Measurements from ENCODE around the gene RNASE12. TPM values are rescaled to one million over a fixed set of nuclear protein-coding genes. Genes with fewer than 3 reads are reported as not detected.
"Not testable (repeated sequence)": the region's sequence is repeated elsewhere in the genome, so short reads cannot be mapped to it uniquely, and the experiment has no call there.

The RNASE12 gene, protein sequence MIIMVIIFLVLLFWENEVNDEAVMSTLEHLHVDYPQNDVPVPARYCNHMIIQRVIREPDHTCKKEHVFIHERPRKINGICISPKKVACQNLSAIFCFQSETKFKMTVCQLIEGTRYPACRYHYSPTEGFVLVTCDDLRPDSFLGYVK
- total RNA-seq = not detected in 2 replicates
- not detected for polyA plus RNA-seq (2012)

DNA sequence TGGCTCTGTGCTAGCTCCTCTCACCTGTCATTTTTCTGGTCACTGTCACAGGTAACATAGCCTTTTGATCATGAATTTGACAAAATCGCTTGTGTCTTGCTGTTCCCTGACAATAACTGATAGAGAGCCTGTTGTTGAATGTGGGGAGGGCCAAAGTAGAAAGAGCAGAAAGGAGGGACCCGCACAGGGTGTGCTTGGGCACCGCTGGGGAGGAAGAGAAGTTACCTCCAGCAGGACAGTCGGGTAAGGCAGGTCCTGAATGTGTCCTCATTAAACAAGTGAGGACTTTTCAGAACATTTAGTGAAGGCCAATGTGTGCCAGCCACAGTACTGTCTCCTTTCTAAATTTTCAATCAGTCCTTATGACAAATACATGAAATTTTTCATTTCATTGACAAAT, at the start of gene RNASE12:
Gene RNASE12, minus strand, starts transcription at position 142 of the 400 bp plus-strand sequence. CDS start 653 bp downstream, outside the sequence.
- DNase-seq (ENCODE audit: low read depth) = no peak

DNA sequence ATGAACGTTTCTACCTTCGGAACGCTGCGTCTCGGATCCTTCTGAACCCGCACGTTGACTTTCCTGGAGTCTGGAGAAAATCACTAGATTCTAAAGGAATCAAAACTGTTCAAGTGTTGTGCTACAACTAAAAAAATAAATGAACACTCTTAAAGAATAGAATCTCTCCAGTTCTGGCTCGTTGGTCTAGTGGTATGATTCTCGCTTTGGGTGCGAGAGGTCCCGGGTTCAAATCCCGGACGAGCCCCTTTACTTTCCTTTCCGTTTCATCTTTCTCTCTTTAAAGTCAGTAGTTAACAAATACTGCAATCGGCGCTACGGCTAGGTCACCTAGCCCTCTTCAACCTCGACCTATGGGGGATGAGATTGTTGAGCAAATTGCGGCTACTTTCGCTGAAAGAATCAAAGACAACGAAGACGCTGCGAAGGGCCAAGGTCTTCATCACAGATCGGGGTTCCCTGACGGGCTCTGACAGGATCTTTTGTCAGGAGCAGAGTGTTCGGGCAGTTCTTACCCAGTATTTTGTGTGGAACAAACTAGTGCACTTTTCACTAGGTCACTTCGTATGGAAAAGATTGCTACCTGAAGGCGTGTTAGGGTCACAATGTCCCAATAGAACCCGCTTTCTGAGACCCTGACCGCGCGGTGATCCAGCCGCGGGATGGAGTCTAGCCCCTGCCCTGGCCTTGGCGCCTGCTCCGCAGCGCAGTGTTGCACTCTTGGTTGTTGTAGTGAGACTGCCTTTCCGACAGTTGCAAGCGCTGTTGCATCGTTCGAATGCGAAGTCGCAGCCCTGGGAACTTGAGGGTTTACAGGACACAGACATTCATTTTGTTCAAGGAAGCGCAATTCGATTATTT, 41.9 kb upstream of the RNASE12 start:
- DNase-seq (ENCODE audit: low read depth) = peak; percentile 57

DNA sequence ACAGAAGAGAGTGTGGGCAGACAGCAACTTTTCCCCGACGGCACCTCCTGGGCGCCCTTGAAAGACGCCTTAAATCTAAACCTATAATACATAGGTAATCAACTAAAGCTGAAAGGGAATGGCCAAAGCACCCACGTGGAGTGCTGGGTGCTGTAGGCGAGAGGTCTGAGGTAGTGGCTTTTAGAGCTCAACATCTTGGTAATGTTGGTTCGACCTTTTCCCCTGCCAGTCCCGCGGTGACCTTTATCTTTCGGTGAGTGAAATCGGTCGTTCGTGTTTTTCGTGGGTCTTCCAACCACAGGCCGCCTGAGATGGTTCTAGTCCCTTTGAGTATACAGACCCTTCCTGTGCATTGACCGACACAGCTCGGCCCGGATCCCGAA, 41.3 kb upstream of the RNASE12 start:
- no peak for DNase-seq (ENCODE audit: low read depth)

DNA sequence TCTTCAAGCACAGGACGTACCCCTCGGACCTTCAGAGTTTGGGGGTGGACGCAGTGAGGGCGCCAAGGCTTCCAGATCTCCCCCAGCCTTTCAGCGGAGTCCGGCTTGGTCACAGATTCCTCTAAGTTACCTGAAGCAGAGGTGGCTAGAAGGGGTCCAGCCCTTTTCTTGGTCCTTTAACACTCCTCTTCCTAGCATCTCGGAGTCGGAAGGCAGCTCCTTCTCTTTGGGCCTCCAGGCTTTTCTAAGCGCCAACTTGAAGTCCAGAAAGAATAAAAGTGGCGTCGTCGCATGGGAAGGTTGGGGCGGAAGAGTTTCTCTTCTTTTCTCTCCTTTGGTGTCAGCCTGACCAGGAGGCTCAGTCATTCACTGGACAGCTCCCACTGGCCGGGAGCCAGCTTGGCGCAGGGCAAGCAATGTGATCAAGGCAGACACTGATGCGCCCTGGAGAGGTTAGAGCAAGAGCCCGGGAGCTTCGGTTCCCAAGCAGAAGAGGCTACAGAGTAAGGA, 40.8 kb upstream of the RNASE12 start:
- DNase-seq (ENCODE audit: low read depth) = peak; percentile 75

DNA sequence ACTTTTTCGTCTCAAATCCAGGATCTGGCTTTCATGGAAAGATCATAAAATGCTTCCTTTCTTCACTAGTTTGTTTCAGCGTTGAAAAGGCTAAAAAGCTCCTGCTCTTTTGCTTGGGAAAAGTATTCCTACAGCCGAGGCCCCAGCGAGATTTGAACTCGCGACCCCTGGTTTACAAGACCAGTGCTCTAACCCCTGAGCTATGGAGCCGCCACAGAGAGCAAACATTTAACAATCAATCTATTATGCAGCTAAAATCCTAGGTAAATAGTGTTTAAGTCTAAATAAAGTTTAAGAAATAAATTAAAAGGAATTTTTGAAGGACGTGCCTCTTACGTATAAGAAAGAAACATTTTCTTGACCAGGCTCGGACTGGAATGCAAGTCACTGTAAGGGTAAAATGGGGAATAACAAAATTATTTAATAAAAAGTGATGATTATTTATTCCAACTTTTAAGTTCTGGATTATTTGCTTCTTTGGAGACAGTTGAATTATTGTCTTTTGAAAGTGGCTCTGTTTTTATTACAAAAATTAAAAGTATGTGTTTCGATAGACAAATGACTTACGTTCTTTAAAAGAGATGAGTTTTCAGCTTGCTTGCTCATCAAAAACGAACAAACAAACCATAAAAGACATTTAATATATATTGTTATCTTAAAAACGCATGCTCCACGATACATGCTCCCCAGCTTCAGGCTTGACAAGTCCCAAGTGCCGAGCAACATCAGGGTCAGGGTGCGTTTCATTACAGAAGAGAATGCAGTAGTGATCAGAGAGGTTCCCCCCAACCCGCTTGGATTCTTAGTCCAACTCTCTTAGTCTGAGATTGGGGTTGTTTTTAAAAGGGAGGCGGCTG, 40.1 kb upstream of the RNASE12 start:
- peak; percentile 47 for DNase-seq (ENCODE audit: low read depth)

DNA sequence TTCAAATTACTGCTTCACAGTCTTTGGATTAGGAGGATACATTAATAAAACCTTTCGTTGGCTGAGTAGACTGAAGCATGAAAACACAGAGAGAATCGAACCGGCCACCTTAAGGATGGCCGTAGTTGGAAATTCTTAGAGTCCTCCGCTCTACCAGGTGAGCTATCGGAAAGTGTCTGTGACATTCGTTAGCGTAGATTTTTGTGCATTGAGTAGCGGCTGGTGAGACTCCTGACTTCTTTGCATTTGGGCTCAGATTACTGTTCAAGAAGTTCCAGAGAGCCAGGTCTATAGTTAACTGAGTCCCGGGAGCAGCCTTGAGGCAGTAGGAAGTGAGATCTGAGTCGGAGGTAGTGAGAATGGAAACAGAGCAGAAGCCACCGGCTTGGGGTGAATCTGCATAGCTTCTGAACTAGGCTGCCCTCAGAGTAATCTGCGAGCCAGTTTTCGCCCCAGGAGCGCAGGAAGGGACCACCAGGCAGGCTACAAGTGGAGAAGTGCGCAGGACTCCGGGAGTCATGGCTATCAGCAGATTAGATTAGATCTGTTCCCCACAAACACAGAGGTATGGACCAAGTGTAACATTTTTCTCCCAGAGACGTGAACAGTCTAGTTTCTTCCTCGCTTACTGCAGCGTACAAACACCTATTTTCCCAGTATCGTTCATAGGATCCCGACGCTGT, 39.3 kb upstream of the RNASE12 start:
- DNase-seq (ENCODE audit: low read depth) = peak; percentile 20

DNA sequence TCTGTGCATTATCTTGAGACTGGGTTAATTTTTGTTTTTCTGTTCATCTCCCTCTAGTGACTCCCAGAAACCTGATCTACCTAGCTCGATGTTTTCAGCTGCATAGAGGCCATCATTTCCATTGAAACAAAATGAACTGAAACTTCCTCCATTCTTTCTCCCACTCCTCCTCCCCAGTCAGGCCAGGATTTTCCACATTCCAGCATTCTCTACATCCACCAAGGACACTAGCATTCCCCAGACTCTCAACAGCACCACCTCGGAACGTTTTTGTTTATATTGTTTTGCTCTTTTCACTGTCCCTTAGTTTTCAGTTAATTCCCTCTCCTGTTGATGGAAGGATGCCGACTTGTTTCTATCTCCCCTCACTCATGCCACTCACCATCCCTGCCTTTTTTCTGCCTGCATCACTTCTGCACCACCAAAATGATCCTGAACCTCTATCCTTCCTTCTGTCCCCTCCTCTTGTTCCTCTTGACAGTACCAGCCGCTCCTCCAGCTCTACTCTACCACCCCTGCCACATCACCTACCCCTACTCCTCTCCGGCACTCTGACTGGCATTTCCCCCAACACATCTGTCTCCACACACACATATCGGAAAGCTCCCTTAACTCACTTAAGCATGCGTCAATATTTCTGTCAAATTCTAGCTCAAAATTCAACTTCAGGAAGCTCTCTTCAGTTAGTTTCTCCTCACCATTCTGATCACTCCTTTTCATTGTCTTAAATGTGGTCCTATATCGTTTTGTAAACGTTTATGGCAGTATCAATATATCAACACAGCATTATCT, 37.1 kb upstream of the RNASE12 start:
- no peak for DNase-seq (ENCODE audit: low read depth)

DNA sequence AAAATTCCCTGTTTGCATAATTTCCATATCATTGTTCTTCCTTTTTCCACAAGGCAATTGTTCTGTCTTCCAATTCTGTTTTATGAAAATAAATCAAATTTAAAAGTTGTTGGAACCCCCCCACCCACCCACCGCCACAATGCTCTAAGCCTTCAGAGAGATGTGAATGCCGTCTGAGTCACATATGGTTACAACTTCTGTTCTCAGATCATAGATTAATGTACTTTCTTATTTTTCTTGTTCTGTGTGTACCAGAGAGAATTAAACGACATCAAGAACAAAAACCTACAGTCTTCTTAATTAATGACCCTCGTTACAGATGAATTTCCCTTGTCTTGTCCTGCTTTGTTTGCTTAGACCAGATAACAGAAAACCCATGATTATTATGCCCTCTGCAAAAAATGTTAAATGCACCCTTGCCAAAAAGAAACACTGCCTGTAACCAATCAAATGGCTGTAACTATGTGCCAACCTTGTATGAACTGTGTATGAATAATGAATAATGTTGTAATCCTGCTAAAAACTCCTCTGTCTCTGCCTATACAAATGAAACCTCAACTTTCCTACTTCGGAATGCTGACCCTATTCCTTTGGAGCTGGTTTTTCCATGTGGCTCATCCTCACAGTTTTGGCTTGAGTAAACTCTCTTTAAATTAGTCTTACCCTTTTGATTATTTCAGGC, 36.3 kb upstream of the RNASE12 start:
- DNase-seq (ENCODE audit: low read depth) = no peak

DNA sequence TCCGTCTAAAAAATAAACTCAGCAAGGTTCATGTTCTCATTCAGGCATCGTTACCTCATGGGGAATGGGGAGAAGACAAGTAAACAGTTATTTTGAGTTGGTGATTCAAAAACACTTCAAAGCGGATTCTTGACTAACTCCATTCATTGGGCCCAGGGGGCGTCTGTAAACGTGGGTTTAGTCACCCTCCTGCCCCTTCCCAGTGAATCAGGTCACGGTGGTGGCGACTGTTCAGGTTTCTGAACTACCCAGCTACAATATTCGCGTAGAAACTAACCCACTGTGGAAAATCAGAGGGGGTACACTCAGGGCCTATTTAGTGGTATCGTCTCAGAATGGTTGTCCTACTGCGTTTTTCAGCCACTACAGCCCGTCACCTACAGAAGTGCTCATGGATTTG, 35.1 kb upstream of the RNASE12 start:
- DNase-seq (ENCODE audit: low read depth) = no peak

DNA sequence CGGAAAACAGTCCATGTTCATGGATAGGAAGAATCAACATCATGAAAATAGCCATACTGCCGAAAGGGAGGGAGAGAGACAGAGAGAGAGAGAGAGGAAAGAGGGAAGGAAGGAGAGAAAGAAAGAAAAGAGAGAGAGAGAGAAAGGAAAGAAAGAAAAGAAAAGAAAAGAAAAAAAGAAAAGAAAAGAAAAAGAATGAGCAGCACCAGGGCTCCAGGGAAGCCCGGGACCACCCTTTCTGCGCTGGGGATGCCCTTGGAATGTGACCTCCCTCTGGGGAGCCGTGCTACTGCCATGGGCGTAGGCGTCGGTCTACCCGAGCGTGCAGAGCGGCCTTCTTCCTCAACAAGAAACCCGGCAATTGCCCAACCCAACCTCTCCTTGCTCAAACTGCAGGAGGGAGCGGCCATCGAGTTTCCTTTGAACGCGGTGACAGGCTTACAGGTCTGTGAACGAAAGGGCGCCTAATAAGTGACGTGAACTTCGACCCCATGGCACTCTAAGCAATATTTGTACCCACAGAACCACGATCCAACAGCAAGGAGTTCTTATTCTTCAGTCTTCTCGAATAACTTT, 33.4 kb upstream of the RNASE12 start:
- DNase-seq (ENCODE audit: low read depth) = peak; percentile 38

DNA sequence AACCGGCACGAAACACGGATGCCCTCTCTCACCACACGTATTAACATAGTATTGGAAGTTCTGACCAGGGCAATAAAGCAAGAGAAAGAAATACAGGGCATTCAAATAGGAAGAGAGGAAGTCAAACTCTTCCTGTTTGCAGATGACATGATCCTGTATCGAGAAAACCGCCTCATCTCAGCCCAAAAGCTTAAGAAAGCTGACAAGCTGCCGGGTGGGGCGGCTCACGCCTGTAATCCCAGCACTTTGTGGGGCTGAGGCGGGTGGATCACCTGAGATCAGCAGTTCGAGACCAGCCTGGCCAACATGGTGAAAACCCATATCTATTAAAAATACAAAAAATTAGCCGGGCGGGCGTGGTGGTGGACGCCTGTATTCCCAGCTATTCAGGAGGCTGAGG, 32.6 kb upstream of the RNASE12 start:
- DNase-seq (ENCODE audit: low read depth) = no peak

DNA sequence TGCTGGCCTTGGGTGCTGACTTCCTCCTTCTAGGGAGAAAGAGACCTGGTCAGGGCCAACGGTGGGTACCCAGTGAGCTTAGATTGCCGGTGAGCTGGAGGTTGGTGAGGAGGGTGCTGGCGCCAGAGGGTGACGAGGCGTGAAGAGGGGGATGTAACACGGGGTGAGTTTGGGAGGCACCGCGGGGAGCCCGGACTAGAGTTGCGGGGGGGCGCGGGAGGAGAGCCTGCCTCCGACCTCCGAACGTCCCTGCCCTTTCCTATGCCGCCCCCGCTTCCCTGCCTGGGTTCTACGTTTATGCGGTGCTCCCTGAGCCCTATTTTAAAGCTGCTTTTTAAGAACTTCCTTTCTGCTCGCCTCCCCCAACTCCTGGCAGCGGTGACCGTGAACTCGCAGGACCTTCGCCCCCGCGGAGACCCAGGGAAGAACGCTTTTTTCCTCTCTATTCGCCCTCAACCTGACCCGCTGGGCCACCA, 31.7 kb upstream of the RNASE12 start:
- no peak for DNase-seq (ENCODE audit: low read depth)

DNA sequence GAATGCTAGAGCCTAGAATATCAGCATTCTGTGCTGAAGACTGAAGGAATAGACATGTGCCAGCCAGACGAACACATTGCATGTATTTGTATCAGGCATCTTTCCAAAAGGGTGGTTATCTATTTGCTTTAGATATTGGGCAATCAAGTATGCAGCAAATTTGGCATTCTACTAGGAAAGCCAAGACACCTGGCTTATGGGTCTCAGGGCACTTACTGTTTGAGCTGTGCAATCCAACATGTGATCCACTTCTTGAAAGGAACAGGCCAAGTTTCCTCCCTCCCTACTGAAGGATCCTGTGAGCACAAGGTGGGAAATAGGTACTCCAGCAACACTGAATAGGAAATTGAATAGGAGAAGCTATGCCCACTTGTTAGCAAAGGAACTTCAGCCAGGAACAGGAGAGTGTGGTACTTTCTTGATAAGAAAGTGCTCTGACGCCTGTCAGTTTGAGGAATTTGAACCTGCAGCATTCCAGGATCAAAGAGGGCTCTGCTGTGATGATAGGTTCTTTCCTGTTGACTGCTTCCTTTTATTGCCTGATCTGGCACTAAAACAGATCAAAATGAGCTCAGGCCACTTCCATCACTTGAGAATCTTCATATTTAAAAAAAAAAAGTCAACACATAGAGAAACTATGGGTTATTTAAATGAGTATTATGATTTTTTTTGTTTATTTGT, 29.8 kb upstream of the RNASE12 start:
- no peak for DNase-seq (ENCODE audit: low read depth)

DNA sequence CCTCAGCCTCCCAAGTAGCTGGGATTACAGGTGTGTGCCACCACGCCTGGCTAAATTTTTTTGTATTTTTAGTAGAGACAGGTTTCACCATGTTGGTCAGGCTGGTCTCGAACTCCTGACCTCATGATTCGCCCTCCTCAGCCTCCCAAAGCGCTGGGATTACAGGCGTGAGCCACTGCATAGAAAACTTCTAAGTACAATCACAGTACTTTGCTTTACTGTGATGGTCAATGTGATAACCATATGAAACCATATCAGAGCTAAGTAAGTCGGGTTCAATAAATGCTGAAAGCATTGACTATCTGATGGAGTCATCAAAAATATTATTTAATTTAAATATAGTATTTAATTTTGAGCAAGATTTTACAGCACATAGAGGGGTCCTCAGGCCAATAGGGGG, 28.5 kb upstream of the RNASE12 start:
- DNase-seq (ENCODE audit: low read depth) = not testable (repeated sequence)

DNA sequence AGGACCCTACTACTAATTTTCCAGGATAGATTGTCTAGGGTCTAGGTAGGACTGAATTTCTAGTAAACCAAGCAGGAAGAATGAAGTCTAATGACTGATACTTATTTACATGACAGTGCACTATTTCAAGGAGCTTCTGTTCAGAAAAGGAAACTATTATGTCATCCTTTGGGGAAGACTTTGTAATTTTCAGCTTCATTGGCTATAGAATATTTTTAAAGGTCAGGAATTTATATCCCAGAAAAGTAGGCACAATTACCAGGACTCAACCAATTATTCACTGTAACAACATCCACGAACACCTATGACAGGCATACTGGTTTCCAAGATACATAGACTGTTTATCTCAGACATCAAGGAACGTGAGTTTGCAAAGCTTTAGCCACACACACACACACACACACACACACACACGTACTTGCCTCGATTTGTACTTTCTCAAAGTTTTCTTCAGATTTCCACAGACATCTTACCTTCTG, 27.1 kb upstream of the RNASE12 start:
- DNase-seq (ENCODE audit: low read depth) = no peak

DNA sequence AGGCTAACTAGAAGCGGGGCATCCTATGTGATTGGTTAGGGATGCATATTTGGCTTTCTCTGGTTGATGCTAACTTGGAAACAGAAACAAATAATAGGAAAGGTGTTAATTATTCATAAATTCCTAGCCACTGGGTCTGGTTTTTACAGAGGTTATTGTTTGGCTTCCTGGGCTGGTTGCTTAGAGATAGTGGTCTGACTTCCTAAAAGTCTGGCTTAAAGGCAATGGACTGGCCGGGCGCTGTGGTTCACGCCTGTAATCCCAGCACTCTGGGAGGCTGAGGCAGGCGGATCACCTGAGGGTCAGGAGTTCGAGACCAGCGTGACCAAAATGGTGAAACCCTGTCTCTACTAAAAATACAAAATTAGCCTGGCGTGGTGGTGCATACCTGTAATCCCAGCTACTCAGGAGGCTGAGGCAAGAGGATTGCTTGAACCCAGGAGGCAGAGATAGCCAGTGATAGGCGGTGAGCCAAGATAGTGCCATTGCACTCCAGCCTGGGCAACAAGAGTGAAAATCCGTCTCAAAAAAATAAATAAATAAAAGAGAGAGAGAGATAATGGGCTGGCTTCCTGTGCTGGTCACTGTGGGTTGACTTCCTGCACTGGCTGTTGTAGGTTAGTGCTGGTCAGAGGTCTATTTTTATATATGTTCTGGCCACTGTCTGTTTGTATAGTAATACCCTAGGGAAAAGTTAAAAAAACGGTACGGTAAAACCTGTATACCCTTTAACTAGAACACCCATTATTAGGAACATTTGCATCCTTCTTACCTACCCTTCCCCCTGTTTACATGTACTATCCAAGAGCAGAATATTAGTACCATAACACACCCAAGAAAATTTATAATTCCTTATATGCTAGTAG, 26.2 kb upstream of the RNASE12 start:
- DNase-seq (ENCODE audit: low read depth) = no peak

DNA sequence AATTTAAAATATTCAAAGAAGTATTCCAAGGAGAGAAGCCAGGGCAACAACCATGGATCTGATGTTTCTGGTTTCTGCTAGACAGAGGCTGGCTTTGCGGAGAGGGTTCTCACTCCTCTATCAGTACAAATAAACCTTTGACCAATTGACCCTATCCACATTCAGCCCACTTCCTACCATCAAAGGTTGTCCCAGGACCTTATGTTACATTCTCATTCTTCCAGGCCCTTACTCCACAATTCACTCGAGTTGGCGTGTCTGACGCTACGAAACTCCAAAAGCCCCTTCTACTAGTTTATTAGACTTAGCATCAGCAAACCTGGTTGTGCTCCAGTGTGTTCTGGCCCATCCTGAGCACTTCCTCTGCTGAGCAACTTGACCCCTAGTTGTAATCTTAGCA, 24.8 kb upstream of the RNASE12 start:
- DNase-seq (ENCODE audit: low read depth) = no peak
